ENCODE data around the gene POLR3B.
"Not testable (repeated sequence)": the region's sequence is repeated elsewhere in the genome, so short reads cannot be mapped to it uniquely, and the experiment has no call there.

Gene POLR3B

GRCh38 chr12:106357549-106358395, at the start of gene POLR3B:
Gene POLR3B (plus strand): TSS chr12:106357748. CDS start chr12:106357880, 132 bp downstream.
- DNase-seq, result peak; percentile 88 to 99

- DNase-seq, result no peak
These were observed 49.4 kb upstream of the POLR3B start for GRCh38 chr12:106308121-106308520.

GRCh38 chr12:106308611-106309010, 48.9 kb upstream of the POLR3B start:
- DNase-seq, result no peak

GRCh38 chr12:106309671-106310505, 47.7 kb upstream of the POLR3B start:
- no peak for DNase-seq

- no peak for DNase-seq
These were observed 46.9 kb upstream of the POLR3B start for GRCh38 chr12:106310687-106311086.

- DNase-seq, result no peak
These were observed 46.4 kb upstream of the POLR3B start for GRCh38 chr12:106311139-106311538.

GRCh38 chr12:106313413-106313812, 44.1 kb upstream of the POLR3B start:
- DNase-seq, result not testable (repeated sequence)

GRCh38 chr12:106315523-106315922, 42.0 kb upstream of the POLR3B start:
- no peak for DNase-seq

GRCh38 chr12:106317406-106318082, 40.0 kb upstream of the POLR3B start:
- DNase-seq, result no peak

- no peak for DNase-seq
These were observed 36.3 kb upstream of the POLR3B start for GRCh38 chr12:106321139-106321850.

GRCh38 chr12:106323537-106323936, 34.0 kb upstream of the POLR3B start:
- no peak for DNase-seq

- no peak for DNase-seq
These were observed 30.2 kb upstream of the POLR3B start for GRCh38 chr12:106327309-106327869.

GRCh38 chr12:106328735-106329134, 28.8 kb upstream of the POLR3B start:
- no peak for DNase-seq

- DNase-seq, result no peak
These were observed 28.1 kb upstream of the POLR3B start for GRCh38 chr12:106329231-106329982.

- no peak for DNase-seq
These were observed 25.9 kb upstream of the POLR3B start for GRCh38 chr12:106331599-106331998.

- no peak for DNase-seq
These were observed 25.0 kb upstream of the POLR3B start for GRCh38 chr12:106332536-106332935.

- DNase-seq, result no peak
These were observed 24.5 kb upstream of the POLR3B start for GRCh38 chr12:106333010-106333409.

GRCh38 chr12:106333756-106334155, 23.8 kb upstream of the POLR3B start:
- no peak for DNase-seq

GRCh38 chr12:106341086-106341877, 16.3 kb upstream of the POLR3B start:
- no peak for DNase-seq

- no peak for DNase-seq
These were observed 14.9 kb upstream of the POLR3B start for GRCh38 chr12:106342397-106343213.
